ENCODE measurements around the gene PAIP2.
"Not testable (repeated sequence)": the region's sequence is repeated elsewhere in the genome, so short reads cannot be mapped to it uniquely, and the experiment has no call there.

The PAIP2 gene

DNA sequence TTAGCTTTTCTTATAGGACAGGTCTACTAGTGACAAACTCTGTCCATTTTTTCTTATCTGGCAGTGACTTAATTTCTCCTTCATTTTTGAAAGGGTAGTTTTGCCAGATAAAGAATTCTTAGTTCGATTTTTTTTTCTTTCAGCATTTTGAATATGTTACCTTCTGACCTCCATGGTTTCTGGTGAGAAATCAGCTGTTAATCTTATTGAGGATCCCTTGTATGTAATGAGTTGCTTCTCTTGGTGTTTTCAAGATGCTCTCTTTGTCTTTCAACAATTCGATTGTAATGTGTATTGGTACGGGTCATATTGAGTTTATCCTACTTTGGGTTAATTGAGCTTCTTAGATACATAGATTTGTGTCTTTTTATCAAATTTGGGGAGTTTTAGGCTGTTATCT is 12.5 kb downstream of the PAIP2 start:
- H3K9ac ChIP-seq (ENCODE audit: low read depth, low read length, poor library complexity, severe bottlenecking) = no peak overlapping the region
- H3K9me2 ChIP-seq (replicated peaks; ENCODE audit: low read depth, low read length) = no peaks in the 10 kb centered on the region
- TF ChIP-seq EZH2phosphoT487 (IDR thresholded peaks at IDR 0.05; ENCODE audit: borderline replicate concordance) = no peak
- TF ChIP-seq, protein P1, sequence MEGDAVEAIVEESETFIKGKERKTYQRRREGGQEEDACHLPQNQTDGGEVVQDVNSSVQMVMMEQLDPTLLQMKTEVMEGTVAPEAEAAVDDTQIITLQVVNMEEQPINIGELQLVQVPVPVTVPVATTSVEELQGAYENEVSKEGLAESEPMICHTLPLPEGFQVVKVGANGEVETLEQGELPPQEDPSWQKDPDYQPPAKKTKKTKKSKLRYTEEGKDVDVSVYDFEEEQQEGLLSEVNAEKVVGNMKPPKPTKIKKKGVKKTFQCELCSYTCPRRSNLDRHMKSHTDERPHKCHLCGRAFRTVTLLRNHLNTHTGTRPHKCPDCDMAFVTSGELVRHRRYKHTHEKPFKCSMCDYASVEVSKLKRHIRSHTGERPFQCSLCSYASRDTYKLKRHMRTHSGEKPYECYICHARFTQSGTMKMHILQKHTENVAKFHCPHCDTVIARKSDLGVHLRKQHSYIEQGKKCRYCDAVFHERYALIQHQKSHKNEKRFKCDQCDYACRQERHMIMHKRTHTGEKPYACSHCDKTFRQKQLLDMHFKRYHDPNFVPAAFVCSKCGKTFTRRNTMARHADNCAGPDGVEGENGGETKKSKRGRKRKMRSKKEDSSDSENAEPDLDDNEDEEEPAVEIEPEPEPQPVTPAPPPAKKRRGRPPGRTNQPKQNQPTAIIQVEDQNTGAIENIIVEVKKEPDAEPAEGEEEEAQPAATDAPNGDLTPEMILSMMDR (conservative IDR thresholded peaks at IDR 0.05; ENCODE audit: low read length) = no peak
- H3K79me2 ChIP-seq (ENCODE audit: insufficient read depth, low read length) = peaks cover 100% of the 10 kb centered on the region
- no peaks in the 10 kb centered on the region; the same call in 1 of the 2 replicates for H3F3A ChIP-seq (ENCODE audit: low read depth)
- H3K36me3 ChIP-seq (ENCODE audit: insufficient read depth, low read length) = peaks cover 31% of the 10 kb centered on the region
- H4K20me1 ChIP-seq (ENCODE audit: insufficient read depth, low read length, poor library complexity, severe bottlenecking) = peaks cover 88% of the 10 kb centered on the region
- H3K4me3 ChIP-seq (ENCODE audit: low read length, poor library complexity, severe bottlenecking) = no peak overlapping the region
- no peak overlapping the region for H2AFZ ChIP-seq (ENCODE audit: low read length)
- H3K9me3 ChIP-seq (ENCODE audit: insufficient read depth, low read depth, low read length) = no peaks in the 10 kb centered on the region
- no peaks in the 10 kb centered on the region for H3K27me3 ChIP-seq (ENCODE audit: insufficient read depth, low read length, poor library complexity, severe bottlenecking)
- H3K4me2 ChIP-seq (ENCODE audit: low read depth, low read length, poor library complexity, severe bottlenecking) = no peak overlapping the region
- H3K4me1 ChIP-seq (ENCODE audit: insufficient read depth, low read length, poor library complexity, severe bottlenecking) = no peaks in the 10 kb centered on the region

DNA sequence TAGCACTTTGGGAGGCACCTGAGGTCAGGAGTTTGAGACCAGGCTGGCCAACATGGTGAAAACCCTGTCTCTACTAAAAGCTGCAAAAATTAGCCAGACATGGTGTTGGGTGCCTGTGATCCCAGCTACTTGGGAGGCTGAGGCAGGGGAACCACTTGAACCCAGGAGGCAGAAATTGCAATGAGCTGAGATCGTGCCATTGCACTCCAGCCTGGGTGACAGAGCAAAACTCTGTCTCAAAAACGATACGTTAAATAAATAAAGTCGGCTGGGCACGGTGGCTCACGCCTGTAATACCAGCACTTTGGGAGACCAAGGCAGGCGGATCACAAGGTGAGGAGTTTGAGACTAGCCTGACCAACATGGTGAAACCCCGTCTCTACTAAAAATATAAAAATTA is 14.2 kb downstream of the PAIP2 start:
- H3K9me3 ChIP-seq (ENCODE audit: insufficient read depth, low read depth, low read length); H3K4me2 ChIP-seq (ENCODE audit: low read depth, low read length, poor library complexity, severe bottlenecking); H3K9ac ChIP-seq (ENCODE audit: low read depth, low read length, poor library complexity, severe bottlenecking); H3F3A ChIP-seq (ENCODE audit: low read depth); H3K4me1 ChIP-seq (ENCODE audit: insufficient read depth, low read length, poor library complexity, severe bottlenecking); H3K4me3 ChIP-seq (ENCODE audit: low read length, poor library complexity, severe bottlenecking); H3K9me2 ChIP-seq (replicated peaks; ENCODE audit: low read depth, low read length); H3K27me3 ChIP-seq (ENCODE audit: insufficient read depth, low read length, poor library complexity, severe bottlenecking); H2AFZ ChIP-seq (ENCODE audit: low read length): not testable (repeated sequence)
- Histone ChIP-seq H3K36me3 (ENCODE audit: insufficient read depth, low read length) (peaks cover 31% of the 10 kb centered on the region), H4K20me1 (ENCODE audit: insufficient read depth, low read length, poor library complexity, severe bottlenecking) (peaks cover 87% of the 10 kb centered on the region), H3K79me2 (ENCODE audit: insufficient read depth, low read length) (peaks cover 100% of the 10 kb centered on the region)

DNA sequence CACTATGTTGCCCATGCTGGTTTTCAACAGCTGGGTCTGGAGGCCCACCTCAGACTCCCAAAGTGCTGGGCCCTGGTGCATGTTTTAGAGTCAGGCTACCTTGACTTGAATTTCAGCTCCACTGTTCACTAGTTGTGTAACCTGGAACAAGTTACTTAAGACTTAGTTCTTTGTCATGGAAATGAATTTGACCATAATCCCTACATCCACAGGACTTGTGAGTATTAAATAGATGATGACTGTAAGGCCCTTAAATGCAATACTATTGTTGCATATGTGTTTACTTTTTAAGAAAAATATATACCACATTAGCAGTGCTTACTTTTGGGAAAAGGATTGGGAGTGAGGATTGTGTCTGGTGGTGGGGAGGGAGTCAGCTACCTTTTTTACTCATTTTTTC is 16.4 kb downstream of the PAIP2 start:
- peaks cover 82% of the 10 kb centered on the region for H4K20me1 ChIP-seq (ENCODE audit: insufficient read depth, low read length, poor library complexity, severe bottlenecking)
- no peaks in the 10 kb centered on the region for H3K9me3 ChIP-seq (ENCODE audit: insufficient read depth, low read depth, low read length)
- peaks cover 29% of the 10 kb centered on the region for H3K36me3 ChIP-seq (ENCODE audit: insufficient read depth, low read length)
- no peak overlapping the region for H3K4me2 ChIP-seq (ENCODE audit: low read depth, low read length, poor library complexity, severe bottlenecking)
- peaks cover 97% of the 10 kb centered on the region for H3K79me2 ChIP-seq (ENCODE audit: insufficient read depth, low read length)
- no peaks in the 10 kb centered on the region for H3K27me3 ChIP-seq (ENCODE audit: insufficient read depth, low read length, poor library complexity, severe bottlenecking)
- no peak overlapping the region for H3K4me3 ChIP-seq (ENCODE audit: low read length, poor library complexity, severe bottlenecking)
- H3K9ac ChIP-seq (ENCODE audit: low read depth, low read length, poor library complexity, severe bottlenecking) = no peak overlapping the region
- no peaks in the 10 kb centered on the region for H3F3A ChIP-seq (ENCODE audit: low read depth)
- no peaks in the 10 kb centered on the region for H3K9me2 ChIP-seq (replicated peaks; ENCODE audit: low read depth, low read length)
- H2AFZ ChIP-seq (ENCODE audit: low read length) = no peak overlapping the region
- TF ChIP-seq, protein P1 (conservative IDR thresholded peaks at IDR 0.05; ENCODE audit: low read length) = no peak
- no peak for TF ChIP-seq EZH2phosphoT487 (IDR thresholded peaks at IDR 0.05; ENCODE audit: borderline replicate concordance)
- no peaks in the 10 kb centered on the region for H3K4me1 ChIP-seq (ENCODE audit: insufficient read depth, low read length, poor library complexity, severe bottlenecking)

DNA sequence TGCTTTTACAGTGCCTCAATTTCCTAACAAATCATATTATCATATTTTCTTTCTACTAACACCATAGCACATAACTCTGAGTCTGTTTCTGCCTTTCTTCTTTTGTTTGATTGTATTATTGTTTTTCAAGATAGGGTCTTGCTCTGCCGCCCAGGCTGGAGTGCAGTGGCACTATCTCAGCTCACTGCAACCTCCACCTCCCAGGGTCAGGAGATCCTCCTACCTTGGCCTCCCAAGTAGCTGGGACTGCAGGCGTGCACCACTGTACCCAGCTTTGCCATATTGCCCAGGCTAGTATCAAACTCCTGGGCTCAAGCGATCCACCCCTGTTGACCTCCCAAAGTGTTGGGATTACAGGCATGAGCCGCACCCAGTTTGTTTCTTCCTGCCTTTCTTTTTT is 18.7 kb downstream of the PAIP2 start:
- Histone ChIP-seq H3K9ac (ENCODE audit: low read depth, low read length, poor library complexity, severe bottlenecking) (no peak overlapping the region), H3K4me1 (ENCODE audit: insufficient read depth, low read length, poor library complexity, severe bottlenecking) (no peaks in the 10 kb centered on the region), H3F3A (ENCODE audit: low read depth) (no peaks in the 10 kb centered on the region), H3K36me3 (ENCODE audit: insufficient read depth, low read length) (peaks cover 35% of the 10 kb centered on the region), H4K20me1 (ENCODE audit: insufficient read depth, low read length, poor library complexity, severe bottlenecking) (peaks cover 69% of the 10 kb centered on the region), H3K79me2 (ENCODE audit: insufficient read depth, low read length) (peaks cover 82% of the 10 kb centered on the region), H3K4me3 (ENCODE audit: low read length, poor library complexity, severe bottlenecking) (no peak overlapping the region), H3K9me3 (ENCODE audit: insufficient read depth, low read depth, low read length) (no peaks in the 10 kb centered on the region), H3K27me3 (ENCODE audit: insufficient read depth, low read length, poor library complexity, severe bottlenecking) (no peaks in the 10 kb centered on the region), H2AFZ (ENCODE audit: low read length) (no peak overlapping the region), H3K9me2 (replicated peaks; ENCODE audit: low read depth, low read length) (no peaks in the 10 kb centered on the region), H3K4me2 (ENCODE audit: low read depth, low read length, poor library complexity, severe bottlenecking) (no peak overlapping the region)
- TF ChIP-seq, protein P1 (conservative IDR thresholded peaks at IDR 0.05; ENCODE audit: low read length) = no peak

Data from Loucy (cell line).